Central memory CD8-positive, alpha-beta T cell (primary cell): ENCODE measurements around the gene HDAC1.

Experiments
- ATAC-seq: fragments of 150-1000 bp; cut with Tn5 transposase; replicated peaks from 2 replicates; pipeline ENCODE4 v1.10.0; 2022; ENCODE audit warnings: mild to moderate bottlenecking, moderate FRiP score, moderate number of reproducible peaks; ENCODE audit not compliant: poor library complexity, severe bottlenecking; ENCODE audit errors: extremely low read depth
- DNase-seq, 2 donors: peaks; one replicate each; pipeline ENCODE4 v3.0.0; 2021; ENCODE audit warnings: low spot score in 2 of 2
- H3K27ac Mint-ChIP-seq: one replicate; pipeline ENCODE4 v1.8.0; 2022; ENCODE audit warnings: low read depth, mild to moderate bottlenecking, moderate library complexity, mixed read lengths
- H3K27me3 Mint-ChIP-seq: one replicate; pipeline ENCODE4 v1.8.0; 2022; ENCODE audit warnings: mixed read lengths
- H3K36me3 Mint-ChIP-seq: one replicate; pipeline ENCODE4 v1.8.0; 2022; ENCODE audit warnings: mild to moderate bottlenecking, moderate library complexity, mixed read lengths; ENCODE audit not compliant: insufficient read depth
- H3K4me1 Mint-ChIP-seq: one replicate; pipeline ENCODE4 v1.8.0; 2022; ENCODE audit warnings: mixed read lengths
- H3K4me3 Mint-ChIP-seq: one replicate; pipeline ENCODE4 v1.8.0; 2022; ENCODE audit warnings: mild to moderate bottlenecking, moderate library complexity, mixed read lengths
- H3K9me3 Mint-ChIP-seq: one replicate; pipeline ENCODE4 v1.8.0; 2022; ENCODE audit warnings: mixed read lengths

HDAC1 gene

GRCh38 chr1:32318127-32318869 is 26.4 kb downstream of the HDAC1 start:
- Mint-ChIP-seq H3K27ac (no peak overlapping the region), H3K9me3 (no peaks in the 10 kb centered on the region), H3K4me3 (no peak overlapping the region), H3K27me3 (no peaks in the 10 kb centered on the region), H3K36me3 (peaks cover 25% of the 10 kb centered on the region), H3K4me1 (peaks cover 46% of the 10 kb centered on the region)
- ATAC-seq (no peak), DNase-seq (no peak)

GRCh38 chr1:32321712-32322291 is 29.9 kb downstream of the HDAC1 start:
- peak; percentile 80 for ATAC-seq
- H3K27ac Mint-ChIP-seq, result peak overlapping the region; percentile 72
- H3K4me1 Mint-ChIP-seq, result peaks cover 29% of the 10 kb centered on the region
- no peaks in the 10 kb centered on the region for H3K27me3 Mint-ChIP-seq
- H3K36me3 Mint-ChIP-seq, result peaks cover 36% of the 10 kb centered on the region
- H3K4me3 Mint-ChIP-seq, result peak overlapping the region; percentile 33
- no peaks in the 10 kb centered on the region for H3K9me3 Mint-ChIP-seq
- DNase-seq, result peak in 1 of 2 donors; percentile 29

GRCh38 chr1:32327204-32327603 is 35.3 kb downstream of the HDAC1 start:
- H3K27ac Mint-ChIP-seq, result peak overlapping the region; percentile 33
- ATAC-seq (no peak), DNase-seq (no peak)
- H3K4me1 Mint-ChIP-seq, result peaks cover 18% of the 10 kb centered on the region
- H3K27me3 Mint-ChIP-seq, result no peaks in the 10 kb centered on the region
- H3K9me3 Mint-ChIP-seq, result no peaks in the 10 kb centered on the region
- H3K4me3 Mint-ChIP-seq, result no peak overlapping the region
- peaks cover 60% of the 10 kb centered on the region for H3K36me3 Mint-ChIP-seq

GRCh38 chr1:32329931-32330466 is 38.1 kb downstream of the HDAC1 start:
- H3K4me1 Mint-ChIP-seq, result peaks cover 26% of the 10 kb centered on the region
- peaks cover 64% of the 10 kb centered on the region for H3K36me3 Mint-ChIP-seq
- H3K4me3 Mint-ChIP-seq, result no peak overlapping the region
- H3K9me3 Mint-ChIP-seq, result no peaks in the 10 kb centered on the region
- DNase-seq (no peak), ATAC-seq (no peak)
- H3K27me3 Mint-ChIP-seq, result no peaks in the 10 kb centered on the region
- no peak overlapping the region for H3K27ac Mint-ChIP-seq

GRCh38 chr1:32330558-32331151 is 38.8 kb downstream of the HDAC1 start:
- Mint-ChIP-seq H3K4me1 (peaks cover 29% of the 10 kb centered on the region), H3K4me3 (no peak overlapping the region), H3K9me3 (no peaks in the 10 kb centered on the region), H3K27ac (no peak overlapping the region), H3K27me3 (no peaks in the 10 kb centered on the region), H3K36me3 (peaks cover 58% of the 10 kb centered on the region)
- ATAC-seq, result no peak
- no peak for DNase-seq

DNA sequence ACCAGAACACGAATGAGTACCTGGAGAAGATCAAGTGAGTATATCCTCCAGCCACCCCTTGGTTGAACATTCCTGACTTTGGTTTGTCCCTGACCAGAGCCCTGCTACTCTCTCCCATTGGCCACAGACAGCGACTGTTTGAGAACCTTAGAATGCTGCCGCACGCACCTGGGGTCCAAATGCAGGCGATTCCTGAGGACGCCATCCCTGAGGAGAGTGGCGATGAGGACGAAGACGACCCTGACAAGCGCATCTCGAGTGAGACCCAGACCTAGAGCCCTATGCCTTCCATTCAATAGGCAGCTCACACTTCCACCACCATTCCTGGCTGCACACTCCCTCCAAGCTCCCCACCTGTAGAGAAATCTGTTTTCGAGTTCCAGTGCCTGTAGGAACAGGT is 39.7 kb downstream of the HDAC1 start:
- H3K4me1 Mint-ChIP-seq, result peaks cover 29% of the 10 kb centered on the region
- peaks cover 52% of the 10 kb centered on the region for H3K36me3 Mint-ChIP-seq
- H3K4me3 Mint-ChIP-seq, result no peak overlapping the region
- DNase-seq (no peak), ATAC-seq (no peak)
- H3K27ac Mint-ChIP-seq, result no peak overlapping the region
- H3K27me3 Mint-ChIP-seq, result no peaks in the 10 kb centered on the region
- H3K9me3 Mint-ChIP-seq, result no peaks in the 10 kb centered on the region

DNA sequence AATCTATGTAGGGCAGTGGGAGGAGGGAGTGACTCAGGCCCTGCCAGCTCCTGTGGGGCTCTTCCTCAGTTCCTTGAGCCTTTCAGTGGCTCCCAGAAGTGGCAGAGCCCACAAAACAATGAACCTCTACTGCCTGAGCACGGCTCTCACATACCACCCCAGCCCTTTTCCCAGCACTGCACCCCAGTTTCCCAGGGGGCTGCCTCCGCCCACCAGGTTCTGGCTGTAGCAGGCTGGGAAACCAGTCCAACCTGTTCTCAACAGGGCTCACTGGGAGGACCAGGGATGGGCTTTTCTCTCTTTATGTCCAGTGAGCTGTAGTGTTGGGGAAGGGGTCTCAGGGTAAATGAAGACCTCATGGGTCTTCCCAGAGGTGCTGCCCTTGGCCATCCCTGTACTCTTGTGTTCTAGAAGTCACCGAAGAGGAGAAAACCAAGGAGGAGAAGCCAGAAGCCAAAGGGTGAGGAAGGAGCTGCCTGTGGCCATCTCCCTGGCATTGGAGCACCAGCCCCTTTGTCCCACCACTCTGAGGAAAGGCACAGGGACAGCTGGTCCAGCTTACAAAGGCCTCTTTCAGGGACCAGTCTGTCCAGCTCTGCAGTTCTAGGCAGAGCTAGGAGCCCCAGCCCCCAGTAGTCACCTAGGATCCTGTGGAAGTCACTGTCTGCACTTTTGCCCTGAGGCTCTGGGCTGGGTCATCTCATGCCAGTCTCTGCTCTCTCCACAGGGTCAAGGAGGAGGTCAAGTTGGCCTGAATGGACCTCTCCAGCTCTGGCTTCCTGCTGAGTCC is 40.6 kb downstream of the HDAC1 start:
- H3K27ac Mint-ChIP-seq, result no peak overlapping the region

GRCh38 chr1:32333251-32333963 is 41.5 kb downstream of the HDAC1 start:
- no peaks in the 10 kb centered on the region for H3K27me3 Mint-ChIP-seq
- ATAC-seq (no peak), DNase-seq (no peak)
- peaks cover 45% of the 10 kb centered on the region for H3K36me3 Mint-ChIP-seq
- H3K9me3 Mint-ChIP-seq, result no peaks in the 10 kb centered on the region
- peak overlapping the region; percentile 63 for H3K27ac Mint-ChIP-seq
- H3K4me3 Mint-ChIP-seq, result peak overlapping the region; percentile 80
- H3K4me1 Mint-ChIP-seq, result peaks cover 47% of the 10 kb centered on the region

More for the DNA sequence above, 40.6 kb downstream of the HDAC1 start:
- H3K9me3 Mint-ChIP-seq, result no peaks in the 10 kb centered on the region
- ATAC-seq (no peak), DNase-seq (no peak)
- H3K27me3 Mint-ChIP-seq, result no peaks in the 10 kb centered on the region
- H3K4me1 Mint-ChIP-seq, result peaks cover 38% of the 10 kb centered on the region
- peaks cover 53% of the 10 kb centered on the region for H3K36me3 Mint-ChIP-seq
- no peak overlapping the region for H3K4me3 Mint-ChIP-seq

DNA sequence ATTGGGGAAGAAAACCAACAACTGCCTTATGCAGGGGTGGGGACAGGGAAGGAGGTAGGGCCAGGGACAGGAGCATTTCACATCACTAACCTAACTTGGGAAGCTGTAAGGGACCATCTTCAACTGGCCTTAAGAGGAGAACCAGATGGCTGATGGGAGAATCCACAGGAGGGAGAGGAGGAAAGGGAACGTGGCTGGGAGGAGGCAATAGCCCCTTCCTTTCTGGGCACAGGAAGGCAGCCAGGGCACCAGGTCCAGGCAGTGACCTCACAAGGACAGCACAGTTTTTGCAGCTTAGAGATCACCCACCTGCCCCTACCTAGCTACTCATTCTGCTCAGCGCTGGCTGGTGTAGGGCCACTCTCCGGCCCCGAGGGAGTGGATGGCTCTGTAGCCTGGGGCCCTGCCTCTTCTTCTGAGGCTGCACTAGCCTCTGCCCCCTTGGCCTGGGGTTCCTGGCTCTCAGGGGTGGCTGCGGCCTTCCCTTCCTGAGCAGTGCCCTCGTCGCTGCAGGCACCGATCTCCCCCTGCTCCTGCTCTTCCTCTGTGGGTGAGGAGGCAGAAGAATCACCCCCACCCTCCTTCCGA is 42.5 kb downstream of the HDAC1 start:
- Mint-ChIP-seq H3K4me1 (peaks cover 49% of the 10 kb centered on the region), H3K9me3 (no peaks in the 10 kb centered on the region), H3K27ac (peak overlapping the region; percentile 63), H3K36me3 (peaks cover 38% of the 10 kb centered on the region), H3K4me3 (peak overlapping the region; percentile 80), H3K27me3 (no peaks in the 10 kb centered on the region)
- DNase-seq, result no peak
- no peak for ATAC-seq

DNA sequence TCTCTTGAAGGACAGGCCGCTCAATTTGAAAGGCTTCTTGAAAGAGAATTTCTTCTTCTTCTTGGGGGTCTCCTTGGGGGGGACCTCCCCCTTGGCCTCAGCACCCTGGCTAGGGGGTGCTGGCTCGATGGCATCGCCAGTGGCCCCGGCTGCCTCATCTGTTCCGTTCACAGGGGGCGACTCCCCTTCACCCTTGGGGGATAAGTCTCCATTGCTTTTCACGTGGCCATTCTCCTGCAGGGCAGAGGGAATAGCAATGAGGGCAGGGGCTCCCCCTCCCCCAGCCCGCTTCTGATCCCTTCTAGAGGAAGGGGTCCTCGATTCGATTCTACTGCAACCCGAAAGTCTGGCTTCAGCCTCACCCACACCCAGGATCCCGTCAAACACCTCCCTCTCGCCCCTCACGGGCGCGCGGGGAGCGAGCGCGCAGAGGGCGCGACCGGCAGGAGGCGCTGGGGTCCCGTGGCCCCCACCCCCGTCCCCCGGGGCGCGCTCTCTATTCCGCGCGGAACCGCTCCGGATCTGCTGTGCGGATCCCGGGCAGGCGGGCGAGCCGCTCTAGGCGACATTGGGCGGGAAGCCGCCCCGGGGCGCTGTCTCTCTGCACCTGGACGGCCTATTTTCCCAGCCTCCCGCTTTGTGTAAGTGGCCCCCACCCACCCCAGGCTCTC is 43.1 kb downstream of the HDAC1 start:
- peak; percentile 44 to 47 for DNase-seq
- ATAC-seq, result peak; percentile 57
- H3K4me3 Mint-ChIP-seq, result peak overlapping the region; percentile 80
- H3K27me3 Mint-ChIP-seq, result no peaks in the 10 kb centered on the region
- peaks cover 43% of the 10 kb centered on the region for H3K4me1 Mint-ChIP-seq
- peaks cover 35% of the 10 kb centered on the region for H3K36me3 Mint-ChIP-seq
- H3K9me3 Mint-ChIP-seq, result no peaks in the 10 kb centered on the region
- H3K27ac Mint-ChIP-seq, result peak overlapping the region; percentile 39

GRCh38 chr1:32335535-32335789 is 43.6 kb downstream of the HDAC1 start:
- peaks cover 41% of the 10 kb centered on the region for H3K4me1 Mint-ChIP-seq
- no peak overlapping the region for H3K27ac Mint-ChIP-seq
- no peaks in the 10 kb centered on the region for H3K27me3 Mint-ChIP-seq
- ATAC-seq, result peak; percentile 15
- peaks cover 34% of the 10 kb centered on the region for H3K36me3 Mint-ChIP-seq
- H3K9me3 Mint-ChIP-seq, result no peaks in the 10 kb centered on the region
- DNase-seq, result no peak
- H3K4me3 Mint-ChIP-seq, result peak overlapping the region; percentile 80
